CD4-positive, alpha-beta T cell treated with Interferon gamma for 1 hour (primary cell): Measurements from ENCODE around the gene PRR5.
A peak's percentile ranks its signal among the peaks of the same experiment; 100 is the strongest.
"Not testable (repeated sequence)": the region's sequence is repeated elsewhere in the genome, so short reads cannot be mapped to it uniquely, and the experiment has no call there.

Source experiments
- DNase-seq: peaks from one replicate; pipeline ENCODE4 v3.0.0-alpha.2; 2020

PRR5 gene, protein sequence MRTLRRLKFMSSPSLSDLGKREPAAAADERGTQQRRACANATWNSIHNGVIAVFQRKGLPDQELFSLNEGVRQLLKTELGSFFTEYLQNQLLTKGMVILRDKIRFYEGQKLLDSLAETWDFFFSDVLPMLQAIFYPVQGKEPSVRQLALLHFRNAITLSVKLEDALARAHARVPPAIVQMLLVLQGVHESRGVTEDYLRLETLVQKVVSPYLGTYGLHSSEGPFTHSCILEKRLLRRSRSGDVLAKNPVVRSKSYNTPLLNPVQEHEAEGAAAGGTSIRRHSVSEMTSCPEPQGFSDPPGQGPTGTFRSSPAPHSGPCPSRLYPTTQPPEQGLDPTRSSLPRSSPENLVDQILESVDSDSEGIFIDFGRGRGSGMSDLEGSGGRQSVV

DNA sequence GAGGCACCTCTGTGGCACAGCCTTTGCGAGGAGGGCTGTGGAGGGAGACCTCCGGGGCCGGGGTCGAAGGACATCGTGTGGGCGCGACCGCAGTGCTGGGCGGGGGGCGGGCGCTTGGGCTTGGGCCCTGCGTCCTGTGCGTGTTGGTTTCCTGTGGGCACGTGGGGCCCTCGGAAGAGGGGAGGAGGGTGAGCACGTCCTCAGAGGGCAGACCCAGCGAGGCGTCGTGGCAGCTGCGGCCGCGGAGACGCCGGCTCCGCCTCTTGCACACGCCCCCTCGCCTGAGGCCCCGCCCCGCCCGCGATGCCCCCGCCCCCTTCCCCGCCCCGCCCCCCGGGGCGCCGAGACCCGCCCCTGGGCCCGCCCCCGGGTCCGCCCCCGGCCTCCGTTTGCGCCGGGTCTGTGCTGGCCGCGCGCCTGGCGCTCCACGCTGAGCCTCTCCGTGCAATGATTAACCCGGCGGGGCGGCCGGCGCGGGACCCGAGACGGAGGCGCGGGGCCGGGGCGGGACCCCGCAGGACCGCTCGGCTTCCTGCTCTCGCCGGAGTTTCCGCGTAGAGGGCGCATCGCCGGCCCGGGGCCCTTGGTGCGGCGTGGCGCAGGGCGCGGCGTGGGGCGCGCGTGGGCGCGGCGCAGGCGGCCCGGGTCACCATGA, at the start of gene PRR5:
PRR5 (plus strand) TSS at position 381 of the 655 bp plus-strand sequence; CDS start at position 652, 271 bp downstream.
- peak; percentile 90 for DNase-seq

DNA sequence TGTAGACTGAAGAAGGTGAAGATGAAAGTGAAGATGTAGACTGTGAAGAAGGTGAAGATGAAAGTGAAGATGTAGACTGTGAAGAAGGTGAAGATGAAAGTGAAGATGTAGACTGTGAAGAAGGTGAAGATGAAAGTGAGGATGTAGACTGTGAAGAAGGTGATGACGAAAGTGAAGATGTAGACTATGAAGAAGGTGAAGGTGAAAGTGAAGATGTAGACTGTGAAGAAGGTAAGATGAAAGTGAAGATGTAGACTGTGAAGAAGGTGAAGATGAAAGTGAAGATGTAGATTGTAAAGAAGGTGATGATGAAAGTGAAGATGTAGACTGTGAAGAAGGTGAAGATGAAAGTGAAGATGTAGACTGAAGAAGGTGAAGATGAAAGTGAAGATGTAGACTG, 49.1 kb upstream of the PRR5 start:
- not testable (repeated sequence) for DNase-seq

DNA sequence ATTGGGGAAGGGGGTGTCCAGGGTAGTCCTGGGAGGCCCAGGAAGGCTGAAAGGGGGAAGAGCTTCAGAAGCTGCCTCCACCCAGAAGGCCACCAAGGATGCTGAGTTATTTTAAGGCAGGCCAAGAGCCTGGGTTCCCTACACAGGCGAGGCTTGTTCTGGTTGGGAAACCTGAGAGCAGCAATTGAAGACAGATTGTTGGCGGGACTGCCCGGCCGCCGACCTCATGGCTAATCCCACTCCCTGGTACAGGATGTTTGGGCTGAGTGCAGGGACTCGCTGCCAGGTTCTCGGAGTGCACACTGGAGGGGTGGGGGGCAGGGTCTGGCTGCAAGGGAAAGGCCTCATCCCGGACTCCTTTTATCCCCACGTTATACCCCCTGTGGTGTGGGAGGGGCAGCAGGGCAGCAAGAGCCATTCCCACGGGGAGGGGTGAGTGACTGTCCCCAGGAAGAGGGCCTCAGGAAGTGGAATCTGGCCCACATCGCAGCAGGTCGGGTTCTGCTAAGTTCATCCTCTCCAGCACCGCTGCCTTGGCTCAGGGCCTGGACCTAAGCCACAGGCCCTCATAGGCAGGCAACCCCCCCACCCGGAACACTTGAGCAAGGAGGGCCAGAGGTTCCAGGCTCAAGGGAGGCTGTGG, 43.6 kb upstream of the PRR5 start:
- no peak for DNase-seq

DNA sequence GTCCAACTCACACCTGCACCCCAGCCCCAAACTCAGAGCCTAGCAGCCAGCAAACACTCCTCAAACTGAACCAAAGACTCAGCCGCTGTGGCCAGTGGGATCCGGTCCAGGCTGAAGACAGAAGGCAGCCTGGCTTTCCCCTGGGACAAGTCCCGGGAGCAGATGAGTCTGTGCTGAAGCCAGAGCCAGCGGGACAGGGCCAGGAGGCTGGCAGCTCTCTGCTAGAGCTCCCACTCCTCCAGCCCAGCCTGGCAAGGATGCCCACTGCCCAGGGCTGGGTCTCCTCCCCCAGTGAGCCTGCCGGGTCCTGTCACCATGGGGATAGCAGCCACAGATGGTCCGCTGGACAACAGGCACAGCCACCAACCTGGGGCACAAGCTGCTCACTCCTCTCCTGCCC, 42.9 kb upstream of the PRR5 start:
- no peak for DNase-seq

DNA sequence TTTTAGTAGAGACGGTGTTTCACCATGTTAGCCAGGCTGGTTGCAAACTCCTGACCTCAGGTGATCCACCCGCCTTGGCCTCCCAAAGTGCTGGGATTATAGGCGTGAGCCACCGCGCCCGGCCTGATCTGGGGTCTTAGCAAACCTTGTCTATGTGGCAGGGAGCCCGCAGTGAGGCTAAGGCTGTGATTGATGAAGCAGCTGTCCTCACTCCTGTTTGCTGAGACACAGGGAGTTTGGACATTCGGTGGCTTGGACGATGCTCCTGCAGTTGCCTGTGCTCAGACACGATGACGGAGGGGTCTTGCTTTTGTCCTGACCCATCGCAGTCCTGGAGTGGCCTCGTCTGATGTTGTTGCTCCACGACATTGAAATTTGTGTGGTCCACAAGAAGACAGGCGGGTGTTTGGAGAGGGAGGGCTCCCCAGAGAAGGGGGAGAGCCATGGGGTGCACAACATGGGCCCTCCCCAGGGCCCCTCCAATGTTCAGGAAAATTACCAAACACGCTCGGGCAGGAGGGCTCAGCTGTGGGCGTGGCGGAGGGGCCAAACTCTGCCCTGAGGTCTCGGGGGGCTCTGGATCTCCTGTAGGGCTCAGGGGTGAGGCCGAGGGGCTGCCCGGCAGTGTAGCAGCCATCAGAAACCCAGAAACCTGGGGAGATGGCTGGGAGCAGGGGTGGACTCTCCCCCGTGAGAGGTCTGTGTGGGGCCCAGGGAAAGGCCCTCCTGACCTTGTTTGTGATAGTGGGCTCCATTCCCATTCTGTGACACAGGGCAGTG, 41.8 kb upstream of the PRR5 start:
- no peak for DNase-seq

DNA sequence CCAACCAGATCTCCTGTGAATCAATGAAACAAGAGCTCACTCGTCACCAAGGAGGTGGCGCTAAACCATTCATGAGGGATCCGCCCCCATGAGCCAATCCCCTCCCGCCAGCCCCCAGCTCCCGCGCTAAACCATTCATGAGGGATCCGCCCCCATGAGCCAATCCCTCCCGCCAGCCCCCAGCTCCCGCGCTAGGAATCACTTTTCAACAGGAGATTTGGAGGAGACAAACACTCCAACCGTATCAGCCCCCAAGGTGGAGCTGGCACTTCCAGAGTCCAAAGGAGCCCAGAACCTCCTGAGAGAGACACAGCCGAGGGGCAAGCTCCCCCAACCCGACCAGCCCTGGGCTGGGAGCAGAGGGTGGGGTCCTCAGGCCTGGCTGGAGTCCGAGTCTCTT, 40.9 kb upstream of the PRR5 start:
- no peak for DNase-seq

DNA sequence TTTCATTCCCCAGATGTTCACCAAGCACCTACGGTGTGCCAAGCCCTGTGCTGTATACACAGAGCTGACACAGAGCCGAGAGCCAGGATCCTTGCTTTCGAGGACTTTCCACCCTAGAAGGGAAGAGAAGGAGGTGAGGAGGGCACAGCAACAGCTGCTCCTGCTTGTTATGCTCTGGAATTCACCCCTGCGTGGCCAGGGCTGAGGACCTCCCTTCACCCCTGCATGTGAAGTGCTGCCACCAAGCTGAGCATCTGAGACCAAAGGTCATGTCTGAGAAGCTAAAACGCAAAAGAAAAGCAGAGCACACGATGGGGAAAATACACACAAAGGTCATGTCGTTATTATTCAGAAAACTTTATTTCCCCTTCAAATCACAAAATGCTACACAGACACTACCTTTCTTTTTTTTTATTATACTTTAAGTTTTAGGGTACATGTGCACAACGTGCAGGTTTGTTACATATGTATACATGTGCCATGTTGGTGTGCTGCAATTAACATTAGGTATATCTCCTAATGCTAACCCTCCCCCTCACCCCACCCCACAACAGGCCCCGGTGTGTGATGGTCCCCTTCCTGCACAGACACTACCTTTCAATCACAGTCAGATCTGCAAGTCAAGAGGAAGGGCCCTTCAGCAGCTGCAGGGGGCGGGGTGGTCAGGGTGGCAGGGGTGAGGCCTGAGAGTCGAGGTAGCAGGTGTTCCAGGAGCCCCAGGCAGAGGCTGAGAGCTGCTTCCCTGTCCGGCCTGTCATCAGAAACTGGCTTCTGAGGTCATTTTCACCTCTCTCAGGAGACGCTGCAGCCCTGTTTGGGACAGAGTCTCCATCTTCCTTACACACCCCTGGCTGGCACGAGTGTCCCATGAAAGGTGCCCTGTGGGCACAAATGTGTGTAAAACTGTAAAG, 40.1 kb upstream of the PRR5 start:
- DNase-seq, result no peak

DNA sequence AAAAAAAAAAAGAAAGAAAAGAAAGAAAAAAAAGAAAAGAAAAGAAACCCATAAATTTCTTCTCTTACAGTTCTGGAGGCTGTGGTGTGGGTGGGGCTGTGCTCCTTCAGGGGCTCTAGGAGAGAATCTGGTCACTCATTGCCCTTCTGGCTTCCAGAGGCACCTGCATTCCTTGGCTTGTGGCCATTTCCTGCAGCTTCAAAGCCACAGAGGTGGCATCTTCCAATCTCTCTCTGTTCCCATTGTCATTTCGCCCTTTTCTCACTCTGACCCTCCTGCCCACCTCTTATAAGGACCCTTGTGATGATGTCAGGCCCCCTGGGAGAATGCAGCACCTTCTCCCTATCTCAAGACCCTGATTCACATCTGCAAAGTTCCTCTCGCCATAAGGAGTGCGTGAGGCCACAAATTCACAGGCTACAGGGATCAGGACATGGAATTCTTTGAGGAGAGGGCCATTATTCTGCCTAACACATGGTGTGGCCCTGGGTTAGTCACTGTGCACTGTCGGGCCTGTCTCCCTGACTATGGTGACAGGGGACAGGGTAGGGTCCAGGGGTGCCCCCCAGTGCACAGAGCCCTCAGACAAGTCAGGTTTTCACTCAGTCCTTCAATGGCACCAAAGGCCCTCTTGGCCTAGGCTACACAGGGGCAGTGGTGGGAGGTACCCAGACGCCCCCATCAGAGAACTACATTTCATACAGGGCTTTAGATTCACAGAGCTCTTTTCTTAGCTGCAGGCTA, 38.6 kb upstream of the PRR5 start:
- DNase-seq, result no peak

DNA sequence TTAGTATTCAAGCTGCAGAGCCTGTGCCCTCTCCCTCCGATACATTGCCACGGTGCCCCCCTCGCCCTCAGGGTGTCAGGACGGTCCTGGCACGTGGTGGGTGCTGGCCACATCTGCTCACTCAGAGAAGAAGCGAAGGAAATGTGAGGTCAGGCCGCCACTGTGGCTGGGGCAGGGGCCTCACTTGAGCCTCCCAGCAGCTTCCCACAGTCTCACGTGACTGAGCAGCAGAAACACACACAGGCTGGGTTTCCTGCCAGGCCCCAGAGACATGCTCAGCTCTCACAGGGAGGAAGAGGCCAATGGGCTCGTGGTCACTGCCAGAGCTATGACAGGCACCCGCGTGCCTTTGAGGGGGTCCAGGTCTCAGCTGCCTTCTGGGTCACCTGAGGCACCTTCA, 37.9 kb upstream of the PRR5 start:
- peak; percentile 64 for DNase-seq

DNA sequence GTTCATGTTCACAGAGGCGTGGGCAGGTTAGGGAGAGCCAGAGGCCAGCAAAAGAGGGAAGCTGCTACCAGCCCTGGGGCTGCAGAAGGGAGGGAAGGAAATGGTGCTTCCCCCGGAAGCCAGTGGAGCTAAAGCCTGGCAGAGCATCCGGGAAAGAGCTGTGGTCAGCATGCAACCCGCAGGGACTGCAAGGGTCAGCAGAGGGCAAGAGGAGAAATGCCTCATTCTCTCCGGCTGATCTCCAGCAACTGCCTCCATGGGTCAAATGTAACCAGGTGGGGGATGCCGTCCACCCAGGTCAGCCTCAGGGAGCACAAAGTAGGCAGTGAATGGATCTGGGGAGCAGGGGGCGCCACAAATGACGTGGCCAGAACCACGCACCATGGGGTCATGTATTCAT, 36.9 kb upstream of the PRR5 start:
- DNase-seq, result peak; percentile 33

DNA sequence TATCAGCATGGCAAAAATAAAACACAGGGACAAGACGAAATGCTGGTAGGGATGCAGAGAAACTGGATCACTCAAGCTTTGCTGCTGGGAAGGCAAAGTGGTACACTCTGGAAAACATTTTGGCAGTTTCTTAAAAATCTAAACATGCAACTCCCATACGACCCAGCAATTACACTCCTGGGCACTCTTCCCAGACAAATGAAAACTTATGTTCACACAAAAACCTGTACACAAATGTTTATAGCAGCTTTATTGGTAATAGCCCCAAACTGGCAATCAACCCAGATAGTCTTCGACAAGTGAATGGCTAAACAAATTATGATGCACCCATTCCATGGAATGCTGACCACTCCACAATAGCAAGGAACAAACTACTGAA, 35.8 kb upstream of the PRR5 start:
- DNase-seq, result no peak

DNA sequence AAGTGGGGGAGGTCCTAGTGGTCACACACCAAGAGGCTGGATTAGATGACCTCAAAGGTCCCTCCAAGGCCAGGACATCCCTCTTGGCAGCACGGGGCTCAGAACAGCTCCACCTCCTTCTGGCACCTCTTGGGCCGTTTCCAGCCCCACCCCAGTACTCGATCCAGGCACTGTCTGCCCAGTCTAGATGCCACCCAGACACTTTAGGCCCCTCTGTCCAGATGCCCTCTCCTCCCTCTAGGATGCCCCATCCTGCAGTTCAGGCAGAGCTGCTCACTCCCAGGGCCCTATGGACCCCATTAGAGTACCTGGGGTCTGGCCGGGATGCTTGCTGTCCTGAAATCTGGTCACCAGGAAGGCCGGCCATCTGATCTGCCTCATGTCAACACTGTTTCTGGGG, 34.7 kb upstream of the PRR5 start:
- DNase-seq, result no peak

DNA sequence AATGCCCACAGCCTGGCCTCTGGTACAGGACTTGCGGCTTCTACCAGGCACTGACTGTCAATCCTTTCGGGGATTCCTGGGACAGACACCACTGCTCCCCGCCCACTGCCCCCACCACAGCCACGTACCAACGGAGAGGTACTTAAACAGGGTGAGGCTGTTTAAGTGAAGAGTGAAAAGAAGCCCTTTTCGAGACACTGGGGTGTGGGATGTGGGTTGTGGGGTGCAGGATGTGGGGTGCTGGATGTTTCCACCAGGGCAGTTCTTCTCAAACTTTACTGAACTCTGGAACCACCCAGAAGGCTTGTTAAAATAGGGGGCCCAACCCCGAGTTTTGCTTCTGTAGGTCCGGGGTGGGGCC, 34.2 kb upstream of the PRR5 start:
- DNase-seq, result peak; percentile 60

DNA sequence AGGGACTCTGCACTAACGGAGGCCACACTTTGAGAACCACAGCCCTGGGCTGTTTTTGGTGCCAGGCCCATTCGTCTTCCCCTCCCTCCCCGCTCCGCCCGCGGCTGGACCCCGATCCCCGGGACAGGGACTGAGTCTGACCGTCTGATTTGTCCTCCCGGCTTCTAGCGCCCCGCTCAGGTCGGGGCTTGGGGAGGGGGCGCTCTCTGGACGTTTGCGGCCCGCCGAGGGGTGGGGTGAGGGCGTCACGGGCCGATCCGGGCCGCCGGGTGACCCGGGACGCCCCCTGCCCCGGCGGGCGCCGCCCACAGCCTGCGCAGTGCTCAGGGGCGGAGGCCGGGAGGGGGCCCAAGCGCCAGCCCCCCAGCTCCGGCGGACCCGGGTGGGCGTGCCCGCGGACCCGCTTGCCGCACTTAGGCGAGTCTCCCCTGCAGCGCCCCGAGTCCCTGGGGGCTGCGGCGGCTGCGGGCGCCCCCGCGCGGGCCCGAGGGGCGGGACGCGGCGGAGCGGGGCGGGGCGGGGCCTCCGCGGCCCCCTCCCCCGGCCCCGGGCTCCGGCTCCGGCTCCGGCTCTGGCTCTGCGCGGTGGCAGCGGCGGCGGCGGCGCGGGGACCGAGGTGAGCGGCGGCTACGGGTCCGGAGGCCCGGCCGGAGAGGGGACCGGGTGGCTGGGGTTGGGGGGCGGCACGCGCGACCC, 33.7 kb upstream of the PRR5 start:
- peak; percentile 55 for DNase-seq

DNA sequence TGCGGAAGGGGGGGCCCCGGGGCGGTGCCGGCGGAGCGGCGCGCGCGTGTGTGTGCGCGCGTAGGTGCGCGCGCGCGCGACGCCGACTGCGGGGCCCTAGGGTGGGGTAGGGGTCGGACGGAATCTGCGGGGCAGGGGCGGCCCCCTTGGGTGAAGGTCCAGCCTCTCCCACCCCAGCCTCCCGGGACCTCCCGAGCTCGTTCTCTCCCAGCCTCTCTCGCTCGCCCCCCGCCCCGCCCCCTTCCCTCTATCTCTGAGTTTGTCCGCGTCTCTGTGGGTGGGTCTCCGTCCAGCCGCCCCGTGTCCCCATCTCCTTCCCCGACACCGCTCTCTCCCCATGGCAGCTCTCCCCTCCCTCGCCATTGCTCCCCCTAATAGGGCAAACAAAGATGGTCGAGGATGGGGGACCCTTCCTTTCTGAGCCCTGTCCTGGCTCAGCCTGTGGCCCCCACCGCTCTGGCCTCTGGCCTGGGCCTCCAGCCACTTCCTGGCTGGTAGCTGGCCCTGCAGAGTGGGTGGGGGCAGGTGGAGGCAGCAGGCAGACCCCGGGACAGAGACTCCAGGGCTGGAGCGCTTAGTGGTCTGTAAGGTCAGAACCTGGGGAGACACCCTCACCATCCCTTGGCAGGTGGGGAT, 33.0 kb upstream of the PRR5 start:
- DNase-seq, result no peak

DNA sequence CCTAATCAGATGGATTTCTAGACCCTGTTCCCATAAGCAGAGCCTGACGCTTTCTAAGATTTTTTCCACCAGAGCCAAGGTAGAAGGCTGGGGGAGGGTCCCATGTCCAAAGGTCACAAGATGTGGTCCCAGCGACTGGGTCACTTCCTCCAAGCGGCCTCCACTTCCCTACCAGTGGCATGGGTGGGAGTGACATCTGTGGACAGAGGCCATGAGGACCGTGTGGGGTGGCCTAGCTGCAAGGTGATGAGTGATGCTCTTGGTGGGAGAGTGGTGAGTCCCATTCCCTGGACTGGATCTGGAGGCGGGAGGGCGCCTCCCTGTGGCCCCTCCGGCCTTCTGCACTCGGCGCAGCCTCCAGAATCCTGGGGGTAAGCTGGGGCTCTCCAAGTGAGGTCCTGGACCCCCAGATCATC, 32.4 kb upstream of the PRR5 start:
- no peak for DNase-seq

DNA sequence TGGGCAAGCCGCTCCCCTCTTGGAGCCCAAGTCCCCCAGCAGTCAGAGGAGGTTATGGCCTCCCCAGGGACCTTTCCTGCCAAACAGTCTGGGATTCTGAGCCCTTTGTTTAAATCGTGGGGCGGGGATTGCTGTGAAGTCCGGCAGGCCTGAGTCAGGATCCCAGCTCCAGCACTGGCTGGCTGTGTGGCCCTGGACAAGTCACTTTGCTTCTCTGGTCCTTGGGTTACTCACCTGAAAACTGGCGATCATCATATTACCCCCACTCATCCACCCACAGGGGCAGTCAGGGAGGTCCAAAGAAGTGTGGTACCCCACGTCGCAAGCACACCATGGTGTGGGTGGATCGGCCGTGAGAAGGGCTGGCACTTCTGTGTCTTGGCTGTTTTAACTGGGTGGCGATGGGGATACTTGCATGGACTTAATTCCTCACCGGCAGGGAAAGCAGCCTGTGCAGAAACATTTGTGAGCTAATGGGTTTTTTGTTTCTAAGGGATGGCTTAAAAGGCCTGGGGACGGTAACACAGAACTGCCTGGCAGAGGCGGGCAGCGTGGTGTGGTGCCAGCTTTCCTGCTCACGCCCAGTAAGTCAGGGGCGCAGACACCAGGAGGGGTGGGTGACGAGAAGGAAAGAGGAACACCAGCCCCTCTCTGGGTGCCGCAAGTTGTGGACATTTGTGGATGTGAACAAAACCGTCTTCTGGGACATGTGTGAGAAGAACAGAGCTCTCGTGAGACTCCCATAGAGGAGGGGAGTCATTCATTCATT, 31.6 kb upstream of the PRR5 start:
- no peak for DNase-seq

DNA sequence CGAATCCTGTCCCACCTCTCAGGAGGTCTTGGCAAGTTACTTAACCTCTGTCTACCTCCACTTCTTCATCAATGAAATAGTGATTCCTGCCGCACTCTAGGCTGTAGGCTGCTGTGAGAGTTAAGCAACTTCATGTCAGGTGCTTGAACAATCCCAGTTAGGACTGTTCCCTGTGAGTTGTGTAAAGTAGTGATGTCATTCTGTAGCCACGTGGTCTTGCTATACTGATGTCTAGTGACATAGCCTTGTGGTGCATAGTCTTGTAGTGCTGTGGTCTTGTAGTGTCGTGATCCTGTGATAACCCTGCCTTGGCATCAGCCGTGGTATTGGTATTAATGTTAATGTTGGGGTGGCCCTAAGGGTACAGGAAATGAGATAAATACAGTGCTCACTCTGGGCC, 30.3 kb upstream of the PRR5 start:
- DNase-seq, result peak; percentile 13

DNA sequence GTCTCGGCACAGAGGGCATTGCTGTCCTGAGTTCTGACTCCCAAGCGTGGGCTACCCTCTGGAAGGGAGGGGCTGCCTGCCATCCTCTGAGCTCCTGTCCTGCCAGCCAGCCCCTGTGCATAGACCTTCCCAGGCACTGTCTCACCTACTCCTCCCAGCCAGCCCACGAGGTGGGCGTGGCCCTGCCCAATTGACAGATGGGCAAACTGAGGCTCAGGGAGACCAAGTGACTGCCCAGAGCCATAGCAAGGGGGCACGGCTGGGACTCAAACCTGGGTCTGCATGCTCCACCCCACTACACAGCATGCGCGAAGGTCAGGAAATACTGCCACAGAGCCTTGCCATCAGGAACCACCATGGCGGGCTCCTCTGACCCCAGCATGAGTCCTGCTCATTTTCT, 29.4 kb upstream of the PRR5 start:
- DNase-seq, result no peak

DNA sequence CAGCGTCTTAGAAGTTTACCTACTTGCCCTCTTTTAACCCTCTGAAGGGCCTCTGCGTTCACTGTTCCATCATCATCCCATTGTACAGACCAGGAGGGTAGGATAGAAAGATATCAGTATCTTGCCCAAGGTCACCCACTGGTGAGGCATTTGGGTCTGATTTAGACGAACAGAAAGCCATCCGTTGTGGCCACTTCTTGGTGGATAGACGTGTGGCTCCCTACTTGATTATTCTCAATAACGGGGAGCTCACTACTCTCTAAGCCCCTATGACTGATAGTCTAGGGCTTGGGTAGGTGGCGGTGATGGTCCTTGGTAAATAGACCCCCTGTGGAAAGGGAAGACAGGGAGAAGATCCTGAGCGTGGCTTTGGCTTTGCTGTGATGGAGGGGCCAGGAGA, 28.6 kb upstream of the PRR5 start:
- no peak for DNase-seq
